HepG2 (cell line): ENCODE measurements around the gene RAB3B. TPM values are rescaled to one million over a fixed set of nuclear protein-coding genes. Genes with fewer than 3 reads are reported as not detected.

ENCODE experiments used
- ARNT2 ChIP-seq: sonication (generic); formaldehyde crosslinking; IDR thresholded peaks from 2 replicates; pipeline ENCODE4 v1.8.0; 2022; ENCODE audit warnings: mild to moderate bottlenecking, low read depth, missing genetic modification reagents, moderate library complexity
- HBP1 ChIP-seq: IDR thresholded peaks from 2 replicates; pipeline ENCODE4 v1.6.1; 2016; ENCODE audit warnings: low read depth, control low read depth
- HDAC6 ChIP-seq: fragments of 200-600 bp; sonication (generic); IDR thresholded peaks from 2 replicates; pipeline ENCODE4 v1.7.0; 2017; ENCODE audit warnings: mild to moderate bottlenecking, antibody characterized with exemption, low read length, low read depth
- HNF1A ChIP-seq, 2 experiments: sonication (generic) in 1 of 2; formaldehyde crosslinking in 1 of 2; IDR thresholded peaks; 2 replicates each; pipeline versions ENCODE4 v1.4.0 to v1.6.1; 2016 to 2020; ENCODE audit warnings: borderline replicate concordance in 1 of 2, low read depth in 1 of 2, mild to moderate bottlenecking in 1 of 2, missing genetic modification reagents in 1 of 2
- HNF4A ChIP-seq: sonication (generic); formaldehyde crosslinking; IDR thresholded peaks from 2 replicates; pipeline ENCODE4 v1.4.0; 2020; ENCODE audit warnings: missing genetic modification reagents
- IRX3 ChIP-seq: sonication (generic); formaldehyde crosslinking; IDR thresholded peaks from 2 replicates; pipeline ENCODE4 v1.8.1; 2023; ENCODE audit warnings: mild to moderate bottlenecking, low read depth, missing genetic modification reagents, borderline replicate concordance
- ISL2 ChIP-seq: sonication (generic); formaldehyde crosslinking; IDR thresholded peaks from 2 replicates; pipeline ENCODE4 v1.5.0; 2020; ENCODE audit warnings: missing genetic modification reagents
- MYNN ChIP-seq: sonication (generic); formaldehyde crosslinking; IDR thresholded peaks from 2 replicates; pipeline ENCODE4 v1.4.0; 2020; ENCODE audit warnings: mild to moderate bottlenecking, low read depth, missing genetic modification reagents
- NFIB ChIP-seq: sonication (generic); formaldehyde crosslinking; IDR thresholded peaks from 2 replicates; pipeline ENCODE4 v1.9.0; 2021; ENCODE audit warnings: missing genetic modification reagents, mild to moderate bottlenecking, borderline replicate concordance
- PAF1 ChIP-seq: IDR thresholded peaks from 2 replicates; pipeline ENCODE4 v1.6.1; 2016; ENCODE audit warnings: missing genetic modification reagents, missing compliant biosample characterization
- RELA ChIP-seq: sonication (generic); formaldehyde crosslinking; IDR thresholded peaks from 2 replicates; pipeline ENCODE4 v1.4.0; 2020; ENCODE audit warnings: missing genetic modification reagents
- TBX2 ChIP-seq: sonication (generic); formaldehyde crosslinking; IDR thresholded peaks from 2 replicates; pipeline ENCODE4 v1.5.0; 2020; ENCODE audit warnings: missing genetic modification reagents, mild to moderate bottlenecking, borderline replicate concordance
- THAP8 ChIP-seq: sonication (generic); formaldehyde crosslinking; IDR thresholded peaks from 2 replicates; pipeline ENCODE4 v1.5.1; 2020; ENCODE audit warnings: missing genetic modification reagents, mild to moderate bottlenecking, borderline replicate concordance
- THAP9 ChIP-seq: sonication (generic); formaldehyde crosslinking; IDR thresholded peaks from 2 replicates; pipeline ENCODE4; 2020; ENCODE audit warnings: missing genetic modification reagents, mild to moderate bottlenecking, borderline replicate concordance
- ZBTB38 ChIP-seq: sonication (generic); formaldehyde crosslinking; IDR thresholded peaks from 2 replicates; pipeline ENCODE4 v1.5.1; 2020; ENCODE audit warnings: mild to moderate bottlenecking, missing genetic modification reagents
- ZNF251 ChIP-seq: sonication (generic); formaldehyde crosslinking; IDR thresholded peaks from 2 replicates; pipeline ENCODE4 v1.9.0; 2021; ENCODE audit warnings: mild to moderate bottlenecking, missing genetic modification reagents
- ZNF253 ChIP-seq: sonication (generic); formaldehyde crosslinking; IDR thresholded peaks from 2 replicates; pipeline ENCODE4 v1.8.0; 2022; ENCODE audit warnings: mild to moderate bottlenecking, missing genetic modification reagents, borderline replicate concordance
- ZNF260 ChIP-seq: sonication (generic); formaldehyde crosslinking; IDR thresholded peaks from 2 replicates; pipeline ENCODE4 v1.4.0; 2020; ENCODE audit warnings: missing genetic modification reagents, low read depth, mild to moderate bottlenecking, borderline replicate concordance
- ZNF713 ChIP-seq: sonication (generic); formaldehyde crosslinking; IDR thresholded peaks from 2 replicates; pipeline ENCODE4 v1.4.0; 2020; ENCODE audit warnings: mild to moderate bottlenecking, missing genetic modification reagents
- polyA plus RNA-seq, 8 experiments: library from polyadenylated mRNA; depleted of rRNA in 3 of 8; stranded (reverse) in 7 of 8; unstranded in 1 of 8; fragments of >200 nt; fragmentation: Illumina TruSeq in 4 of 8; extraction: Trizol in 4 of 8; gene quantifications; 2 replicates each; pipeline versions ENCODE4 v1.2.1 to v1.2.3, GENCODE V29; 2011 to 2016; ENCODE audit warnings: low read depth in 4 of 8, missing spikeins in 1 of 8, mixed read lengths in 1 of 8; ENCODE audit not compliant: insufficient read depth in 1 of 8
- total RNA-seq, 5 experiments: library from RNA; depleted of rRNA; stranded (reverse); fragments of >200 nt; fragmentation: Illumina TruSeq; extraction: Trizol; gene quantifications; 2 replicates each; pipeline ENCODE4 v1.2.3, GENCODE V29; 2016; ENCODE audit warnings: low read depth in 1 of 5

Gene RAB3B
- total and polyA plus RNA-seq, 2 of the 13 experiments (the other 11 are each of a cell fraction or from before 2014, with no cell fraction given) = 1.0 to 1.2 TPM

GRCh38 chr1:52033190-52034049, 42.9 kb upstream of the RAB3B start, which contains the start of gene KTI12 (continued):
- TF ChIP-seq ZNF253 (CRISPR knock-in tag) = peak; percentile 46; the same call in 1 of the 2 replicates
- TF ChIP-seq ZNF251 = no peak
- 0 out of 2 replicates have a peak, but pooled peaks have one; percentile 77 for TF ChIP-seq THAP8
- 0 out of 2 replicates have a peak, but pooled peaks have one; percentile 48 for TF ChIP-seq ZBTB38 (CRISPR knock-in tag)
- TF ChIP-seq ZNF713 (CRISPR knock-in tag) = no peak
- TF ChIP-seq THAP9 = peak; percentile 76; the same call in 1 of the 2 replicates
- no peak for TF ChIP-seq NFIB (CRISPR knock-in tag)
- no peak for TF ChIP-seq RELA (CRISPR knock-in tag)
- peak; percentile 77 for TF ChIP-seq TBX2 (CRISPR knock-in tag)
- no peak for TF ChIP-seq ZNF260 (CRISPR knock-in tag)
- TF ChIP-seq HBP1 (CRISPR knock-in tag) = no peak
- no peak for TF ChIP-seq HDAC6
- no peak for TF ChIP-seq MYNN (CRISPR knock-in tag)
- peak; percentile 44; the same call in 1 of the 2 replicates for TF ChIP-seq ARNT2
- TF ChIP-seq PAF1 (CRISPR knock-in tag) = peak; percentile 79; the same call in 1 of the 2 replicates
- TF ChIP-seq IRX3 (CRISPR knock-in tag) = peak; percentile 54; the same call in 1 of the 2 replicates
- no peak; the same call in 1 of the 2 replicates for TF ChIP-seq HNF4A
- TF ChIP-seq HNF1A (IDR thresholded peaks at IDR 0.05; ENCODE audit: low read depth) = no peak
- peak; percentile 71; the same call in 1 of the 2 replicates for TF ChIP-seq HNF1A (CRISPR knock-in tag; IDR thresholded peaks at IDR 0.05; ENCODE audit: borderline replicate concordance)
- TF ChIP-seq ISL2 (CRISPR knock-in tag) = no peak
